SIG-M5 (cell line): ENCODE measurements around the gene DOCK2.

Source experiments
- DNase-seq: peaks from one replicate; lab custom pipeline; 2025; lab: John Stamatoyannopoulos, UW

Gene DOCK2

DNA sequence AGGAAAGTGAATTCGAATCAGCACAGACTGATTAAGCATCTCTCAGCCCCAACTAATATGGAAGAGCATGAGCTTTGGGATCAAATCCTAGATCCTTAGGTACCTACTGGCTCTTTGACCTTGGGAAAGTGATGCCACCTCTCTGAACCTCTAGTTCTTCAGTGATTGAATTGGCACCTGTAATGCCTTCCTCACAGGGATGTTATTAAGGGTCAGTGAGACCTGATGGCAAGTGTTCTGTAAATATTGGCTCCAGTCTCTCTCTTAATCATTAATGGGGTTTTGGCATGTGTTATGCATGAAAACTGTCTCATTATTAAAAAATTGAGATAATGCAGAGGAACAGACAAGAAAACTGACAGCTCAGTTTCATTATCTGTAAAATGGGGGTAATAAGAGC, 227.4 kb downstream of the DOCK2 start:
- no peak for DNase-seq

DNA sequence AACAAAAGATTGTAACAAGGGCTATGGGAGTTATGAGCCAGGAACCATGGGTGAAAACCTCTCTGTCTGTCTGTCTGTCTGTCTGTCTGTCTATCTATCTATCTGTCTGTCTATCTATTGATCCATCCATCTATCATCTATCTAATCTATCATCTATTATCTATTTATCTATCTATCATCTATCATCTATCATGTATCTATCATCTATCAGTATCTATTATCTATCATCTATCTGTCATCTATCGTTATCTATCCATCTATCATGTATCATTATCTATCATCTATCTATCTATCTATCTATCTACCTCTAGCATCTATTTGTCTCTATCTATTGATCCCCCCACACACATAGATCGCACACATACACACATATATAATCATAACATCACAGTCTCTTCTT, 230.3 kb downstream of the DOCK2 start:
- DNase-seq, result no peak

DNA sequence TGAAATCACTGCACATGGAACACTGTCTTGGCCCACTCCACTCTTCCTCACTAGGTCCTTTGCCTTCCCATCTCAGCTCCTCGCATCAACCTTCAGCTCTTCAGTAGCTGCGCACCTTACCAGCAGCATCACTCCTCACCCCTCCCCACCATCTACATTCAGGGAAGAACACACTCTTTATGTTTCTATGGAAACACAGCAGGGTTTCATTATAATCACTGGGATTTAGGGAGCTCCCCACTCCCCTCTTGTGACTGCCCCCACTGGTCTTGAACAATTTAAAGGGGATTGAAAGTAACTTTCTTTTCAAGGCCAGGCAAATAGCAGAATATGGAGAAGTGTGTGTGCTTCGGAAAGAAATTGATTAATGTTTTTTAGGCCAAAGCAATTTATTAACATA, 232.0 kb downstream of the DOCK2 start:
- no peak for DNase-seq

DNA sequence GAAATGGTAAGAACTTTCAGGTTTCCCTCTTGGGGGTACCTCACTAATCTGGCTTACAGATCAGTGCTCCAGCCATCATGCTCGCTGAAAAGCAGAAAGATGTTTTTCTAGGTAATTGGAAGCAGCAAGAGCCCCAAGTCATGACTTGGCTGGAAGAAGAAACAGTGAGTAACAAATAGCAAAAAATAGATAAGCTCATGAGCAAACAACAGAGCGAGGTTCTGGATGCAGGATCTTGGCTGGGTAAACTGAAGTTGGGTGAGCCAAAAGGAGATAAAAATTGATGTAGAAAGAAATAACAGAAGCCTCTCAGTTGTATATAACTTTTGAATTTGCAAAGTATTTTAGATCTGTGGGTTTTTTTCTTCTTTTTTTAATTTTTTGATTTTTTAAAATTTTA, 233.1 kb downstream of the DOCK2 start:
- no peak for DNase-seq

DNA sequence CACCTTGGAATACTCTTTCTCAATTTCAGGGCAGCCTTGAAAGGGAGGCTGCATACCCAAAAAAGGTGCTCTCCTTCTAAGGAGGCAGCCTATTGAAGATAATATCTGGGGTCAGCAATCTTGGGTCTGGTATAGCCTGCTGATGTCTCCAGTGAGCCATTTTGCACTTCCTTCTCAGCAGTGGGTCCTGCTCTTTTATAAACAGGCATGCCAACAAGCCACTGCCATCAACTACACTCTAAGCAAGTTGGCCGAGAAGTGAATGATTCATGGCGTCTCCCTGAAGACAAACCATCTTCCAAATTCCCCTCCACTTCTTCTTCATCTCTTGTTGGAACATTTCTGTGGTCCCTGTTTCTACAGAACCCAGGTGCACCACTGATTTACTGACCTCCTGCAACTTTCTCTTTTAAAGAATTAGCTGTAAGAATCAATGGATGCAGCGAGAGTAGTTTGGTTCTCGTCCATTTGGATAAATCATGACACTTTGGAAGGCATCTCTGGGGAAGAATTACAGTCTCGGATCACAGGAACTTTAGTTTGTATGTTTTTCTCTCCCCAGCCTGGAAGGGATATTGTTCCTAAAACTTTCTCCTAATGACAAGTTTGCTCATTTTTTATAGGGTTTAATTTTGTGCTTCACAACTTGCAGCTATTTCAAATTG, 234.9 kb downstream of the DOCK2 start:
- DNase-seq, result no peak

DNA sequence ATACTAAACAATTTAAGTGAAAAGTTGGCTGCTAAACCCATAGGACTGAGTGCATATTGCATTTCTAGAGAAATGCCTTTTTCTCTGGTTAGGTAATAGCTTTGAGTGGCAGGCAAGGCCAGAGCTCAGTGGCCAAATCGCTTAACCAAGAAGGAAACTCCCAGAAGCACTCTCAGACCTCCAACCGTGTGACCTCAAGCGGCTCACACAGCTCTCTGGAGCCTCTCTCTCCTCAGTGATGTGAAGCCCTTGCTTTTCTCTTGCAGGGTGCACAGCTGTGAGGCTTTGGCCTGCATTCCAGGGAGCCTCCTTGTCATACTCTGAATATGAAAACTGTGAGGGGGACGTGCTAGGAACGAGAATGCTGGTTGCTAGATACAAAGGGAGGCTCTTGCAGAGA, 236.6 kb downstream of the DOCK2 start:
- DNase-seq, result peak; percentile 49

DNA sequence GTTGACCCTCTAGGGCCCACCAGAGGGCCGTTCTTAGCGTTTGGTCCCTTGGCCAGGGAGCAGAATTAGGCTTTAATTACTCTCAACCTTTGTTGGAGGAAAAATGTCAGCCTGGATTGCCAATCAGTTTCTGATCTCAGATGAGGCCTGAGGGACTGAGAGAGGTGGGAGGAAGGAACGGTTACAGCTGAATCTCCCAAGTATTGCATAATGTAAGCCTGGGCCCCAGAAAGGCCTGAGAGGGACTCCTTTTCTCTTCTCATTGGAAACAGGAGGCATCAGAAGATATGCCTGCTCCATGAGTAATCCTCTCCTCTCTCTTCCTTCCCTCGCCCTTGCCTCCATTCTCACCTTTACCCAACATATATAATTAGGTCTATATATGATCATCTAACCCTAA, 237.5 kb downstream of the DOCK2 start:
- no peak for DNase-seq

DNA sequence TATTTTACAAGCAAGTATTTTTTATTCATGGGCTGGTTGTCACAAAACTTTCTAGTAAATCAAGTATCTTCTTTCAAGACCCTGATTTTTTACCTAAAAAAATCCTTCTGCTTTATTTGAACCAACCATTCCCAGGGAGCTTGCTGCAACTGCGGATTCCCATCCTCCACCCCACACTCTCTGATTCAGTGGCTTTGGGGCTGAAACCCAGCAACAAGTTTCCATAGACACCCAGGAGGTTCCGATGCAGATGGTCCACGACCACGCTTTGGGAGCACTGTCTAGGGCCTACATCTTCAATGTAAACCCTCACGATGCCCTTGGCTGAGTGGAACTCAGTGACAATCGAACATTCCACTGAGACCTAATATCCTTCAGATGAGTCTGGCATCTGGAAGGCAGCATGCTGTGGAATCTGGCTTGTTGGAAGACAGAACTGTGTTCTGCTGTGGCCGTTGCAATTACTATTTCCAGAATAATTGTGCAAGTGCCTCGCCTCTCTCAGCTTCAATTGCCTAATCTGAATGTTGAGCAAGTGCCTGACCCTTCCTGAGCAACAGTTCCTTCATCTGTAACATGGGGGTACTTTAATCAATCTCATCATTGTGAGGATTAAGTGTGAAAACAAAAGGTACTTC, 238.1 kb downstream of the DOCK2 start:
- DNase-seq, result peak; percentile 14

DNA sequence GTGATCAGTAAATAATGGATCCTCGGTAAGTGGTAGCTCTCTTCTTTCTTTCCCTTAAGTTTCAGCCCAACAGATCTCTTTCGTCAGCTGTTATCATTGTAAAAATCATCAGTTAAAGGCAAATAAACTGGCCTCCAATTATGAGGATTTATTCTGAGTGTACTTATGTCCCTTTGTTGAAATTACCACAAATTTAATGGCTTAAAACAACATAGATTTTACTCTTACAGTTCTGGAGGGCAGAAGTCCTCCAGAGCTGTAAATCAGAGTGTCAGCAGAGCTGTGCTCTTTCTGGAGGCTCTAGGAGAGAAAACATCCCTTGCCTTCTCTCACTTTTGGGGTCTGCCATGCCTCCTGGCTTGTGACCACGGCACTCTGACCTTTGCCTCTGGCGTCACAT, 238.7 kb downstream of the DOCK2 start:
- DNase-seq, result no peak

DNA sequence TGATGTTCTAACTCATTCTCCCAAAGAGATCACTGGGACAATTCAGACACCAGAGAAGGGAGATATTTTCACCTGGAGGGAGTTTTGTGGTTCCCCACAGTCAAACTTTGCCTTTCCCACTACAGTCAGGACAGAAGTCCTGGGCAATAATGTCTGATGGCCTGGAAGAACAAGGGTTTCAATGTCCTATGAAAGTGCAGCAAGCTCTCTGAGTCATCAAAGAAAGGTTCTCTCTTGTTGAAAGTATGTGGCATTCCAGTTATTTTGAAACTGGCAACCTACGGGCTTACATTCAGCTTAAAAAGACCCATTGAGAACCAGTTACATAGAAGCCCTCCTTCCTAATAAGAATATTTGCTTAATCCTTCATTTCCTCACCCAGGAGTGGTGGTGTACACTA, 239.3 kb downstream of the DOCK2 start:
- DNase-seq, result no peak

DNA sequence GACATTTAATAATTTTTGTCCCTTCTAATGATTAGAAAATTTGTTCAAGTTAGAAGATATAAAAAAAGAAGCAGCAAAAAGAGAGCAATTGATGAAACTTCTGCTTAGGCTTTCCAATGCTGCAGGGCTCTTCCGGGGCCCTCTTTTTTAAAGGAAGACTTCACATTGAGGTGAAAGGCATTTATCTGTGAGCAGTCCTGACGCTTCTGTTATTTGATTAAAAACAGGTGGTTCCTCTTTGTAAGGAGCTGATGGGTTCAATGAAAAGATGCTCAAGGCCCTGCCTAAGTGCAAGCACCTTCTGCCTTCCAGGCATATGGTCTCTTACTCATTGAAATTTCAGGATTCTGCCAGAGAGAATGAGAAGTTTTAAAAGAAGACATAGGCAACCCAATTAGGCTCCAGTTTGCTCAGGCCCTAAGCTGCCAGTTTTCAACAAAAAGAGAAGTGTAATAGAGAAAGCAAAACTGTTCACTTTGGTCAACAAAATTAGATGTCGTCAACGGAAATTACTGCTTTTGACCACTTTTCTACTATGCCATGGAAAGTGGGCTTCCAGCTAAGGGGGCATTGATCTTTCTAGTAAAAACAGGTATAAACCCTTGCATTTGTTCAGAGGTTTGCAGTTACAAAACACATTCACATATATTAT, 243.1 kb downstream of the DOCK2 start:
- DNase-seq, result no peak

DNA sequence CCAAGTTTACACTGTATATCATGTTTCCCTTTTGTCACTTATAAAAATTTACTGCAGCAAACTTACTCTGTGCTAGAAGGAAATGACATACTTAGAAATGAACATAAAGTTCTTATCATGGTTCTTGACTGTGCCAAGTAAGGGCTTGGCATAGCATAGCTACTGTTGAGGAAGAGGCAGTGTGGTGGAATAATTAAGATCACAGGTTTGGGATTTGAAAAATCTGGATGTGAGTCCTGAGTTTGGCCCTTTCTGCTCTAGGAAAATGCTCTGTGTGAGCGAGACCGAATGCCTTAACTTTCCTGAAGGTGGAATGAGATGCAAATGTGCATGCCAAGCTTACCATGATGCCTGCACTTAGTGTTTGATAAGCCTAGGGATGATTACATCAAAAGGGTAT, 243.7 kb downstream of the DOCK2 start:
- DNase-seq, result no peak

DNA sequence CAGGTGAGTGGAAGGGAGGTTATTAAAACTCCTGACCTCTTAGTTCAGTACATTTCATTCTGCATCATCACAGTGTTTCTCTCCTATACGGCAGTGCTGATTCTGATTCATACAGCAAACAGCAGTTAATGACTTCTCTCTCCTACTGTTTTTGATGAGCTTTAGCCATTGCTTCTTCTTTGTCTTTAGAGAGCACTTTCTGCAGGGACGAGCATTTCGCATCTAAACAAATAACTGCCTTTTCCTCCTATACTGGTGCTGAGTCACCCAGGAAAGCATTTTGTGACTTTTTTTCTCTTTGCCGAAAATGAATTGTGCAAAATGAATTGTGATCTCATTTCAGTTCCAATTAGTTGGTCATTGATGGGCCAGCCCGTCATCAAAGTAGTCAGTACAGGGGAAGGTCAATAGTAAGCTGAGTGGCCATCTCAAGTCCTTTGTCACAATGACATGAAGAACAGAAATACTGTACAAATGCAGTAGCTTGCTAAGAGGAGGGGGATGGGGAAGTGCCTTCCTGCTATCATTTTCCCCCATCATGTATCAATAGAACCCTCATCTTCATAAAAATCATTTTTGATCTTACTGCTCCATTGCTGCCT, 244.7 kb downstream of the DOCK2 start:
- DNase-seq, result no peak

DNA sequence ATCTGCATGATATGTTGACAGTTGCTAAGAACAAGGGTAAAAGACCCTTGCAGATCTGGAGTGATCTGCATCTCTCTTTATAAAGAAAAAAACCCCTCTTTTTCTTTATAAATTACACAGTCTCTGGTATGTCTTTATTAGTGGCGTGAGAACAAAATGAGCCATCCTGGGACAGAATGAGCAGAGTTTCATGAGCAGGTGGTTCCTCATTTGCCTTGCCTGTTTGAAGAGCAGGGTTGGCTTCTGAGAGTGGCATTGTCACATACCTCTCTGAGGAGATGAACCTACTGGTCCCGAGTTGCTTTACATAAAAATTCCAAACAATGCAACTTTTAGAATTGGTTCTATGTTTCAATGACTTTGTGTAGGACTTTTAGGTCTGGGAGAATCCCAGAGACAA, 249.0 kb downstream of the DOCK2 start:
- DNase-seq, result no peak

DNA sequence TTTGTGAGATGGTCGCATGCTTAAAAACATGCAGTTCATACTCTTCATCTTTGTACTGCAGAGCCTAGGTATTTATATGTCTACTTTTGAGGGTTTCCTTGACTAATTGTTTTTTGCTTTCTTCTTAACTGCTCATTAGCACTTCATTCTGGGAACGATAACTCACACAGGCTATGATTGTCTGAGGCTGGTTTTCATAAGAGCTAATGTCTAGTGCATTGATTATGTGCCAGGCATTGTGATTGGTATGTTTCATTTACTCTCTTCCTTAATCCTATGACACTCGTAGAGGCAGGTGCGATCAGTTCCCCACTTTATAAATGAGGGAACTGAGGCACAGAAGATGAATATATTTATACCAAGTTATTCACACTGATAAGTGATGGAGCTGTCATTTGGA, 249.6 kb downstream of the DOCK2 start:
- no peak for DNase-seq

DNA sequence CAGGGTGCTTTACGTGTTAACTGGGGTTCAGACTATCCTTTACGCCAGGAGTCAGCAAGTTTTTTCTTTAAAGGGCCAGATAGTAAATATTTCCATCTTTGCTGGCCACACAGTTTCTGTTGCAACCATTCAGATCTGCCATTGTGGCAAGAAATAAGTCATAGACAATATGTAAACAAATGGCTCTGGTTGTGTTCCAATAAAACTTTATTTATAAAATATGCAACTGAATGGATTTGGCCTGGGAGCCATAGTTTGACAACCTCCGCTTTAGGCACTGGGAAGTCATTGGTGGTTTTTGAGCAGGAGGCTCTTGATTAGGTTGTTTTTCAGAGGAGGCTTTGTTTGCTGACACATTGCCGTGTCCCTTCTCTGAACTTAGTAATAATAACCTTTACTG, 252.5 kb downstream of the DOCK2 start:
- DNase-seq, result no peak

DNA sequence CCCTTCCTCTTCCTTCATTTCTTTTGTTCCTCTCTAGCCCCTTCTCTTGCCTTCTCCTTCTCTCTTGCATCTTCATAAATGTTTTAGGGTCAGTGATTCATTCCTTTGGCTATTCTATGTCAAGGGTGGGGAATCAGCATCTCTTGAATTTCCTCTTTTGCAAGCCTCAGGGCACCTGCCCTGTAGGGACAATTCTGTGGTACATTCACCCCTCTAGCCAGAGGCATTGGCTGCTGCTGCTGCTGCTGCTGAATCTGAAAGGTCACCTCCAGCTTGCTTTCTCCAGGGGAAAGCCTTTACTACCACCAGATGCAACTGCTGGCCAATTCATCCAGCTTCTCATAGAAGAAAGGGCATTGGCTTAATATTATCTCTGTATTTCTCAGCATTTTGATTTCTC, 255.9 kb downstream of the DOCK2 start:
- DNase-seq, result no peak

DNA sequence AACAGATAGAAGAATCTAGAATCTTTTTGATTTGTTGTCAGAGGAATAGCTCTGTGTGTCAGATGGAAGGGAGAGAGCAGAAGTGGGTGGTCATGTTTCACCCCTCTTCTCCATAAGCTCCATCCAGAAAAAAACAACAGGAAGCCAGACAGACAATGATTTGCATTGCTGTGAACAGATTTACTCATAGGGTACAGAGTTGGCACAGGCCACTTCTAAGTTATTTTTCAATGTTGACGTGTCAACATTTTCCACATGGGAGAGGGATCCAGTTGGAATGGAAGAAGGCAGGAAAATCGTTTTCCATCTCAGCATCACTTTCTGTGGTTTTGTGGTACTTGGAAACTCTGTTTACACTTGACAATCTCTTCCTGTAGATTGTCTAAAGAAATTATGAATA, 256.5 kb downstream of the DOCK2 start:
- DNase-seq, result no peak

DNA sequence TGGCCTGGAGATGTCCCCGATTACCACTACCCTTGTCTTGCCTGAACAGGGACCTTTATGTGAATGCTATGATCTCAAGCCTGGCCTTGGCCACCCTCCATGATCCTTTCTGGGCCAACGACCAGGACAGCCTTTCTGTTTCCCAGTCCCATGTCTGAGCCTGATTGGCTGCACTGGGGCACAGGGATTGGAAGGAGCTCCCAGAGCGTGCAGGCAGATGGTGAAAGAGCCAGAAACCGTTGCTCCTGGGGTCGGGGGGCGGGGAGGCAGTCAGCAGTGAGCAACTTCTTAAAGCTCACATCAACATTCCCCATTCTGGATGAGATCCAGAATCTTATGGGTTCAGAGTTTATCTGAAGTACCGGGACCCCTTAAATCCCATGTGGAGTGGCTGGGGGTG, 258.9 kb downstream of the DOCK2 start:
- no peak for DNase-seq

DNA sequence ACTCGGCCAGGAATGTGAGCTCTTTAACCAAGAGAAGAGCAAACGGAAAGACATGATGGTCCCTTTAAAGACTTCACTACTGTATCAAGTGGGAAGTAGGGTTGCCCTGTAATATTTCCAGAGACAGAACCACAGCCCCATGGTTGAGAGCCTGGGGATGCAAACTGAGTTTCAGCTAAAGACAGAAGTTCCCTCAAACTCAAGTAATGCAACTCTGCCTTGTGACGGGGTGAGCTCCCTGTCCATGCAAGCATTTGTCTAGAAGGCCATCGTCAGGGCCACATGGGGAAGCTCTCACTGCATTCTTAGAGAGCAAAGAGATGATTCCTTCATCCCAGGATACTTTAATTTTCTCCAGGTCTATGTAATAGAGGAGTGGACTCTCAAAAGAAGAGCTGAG, 260.4 kb downstream of the DOCK2 start:
- DNase-seq, result no peak

DNA sequence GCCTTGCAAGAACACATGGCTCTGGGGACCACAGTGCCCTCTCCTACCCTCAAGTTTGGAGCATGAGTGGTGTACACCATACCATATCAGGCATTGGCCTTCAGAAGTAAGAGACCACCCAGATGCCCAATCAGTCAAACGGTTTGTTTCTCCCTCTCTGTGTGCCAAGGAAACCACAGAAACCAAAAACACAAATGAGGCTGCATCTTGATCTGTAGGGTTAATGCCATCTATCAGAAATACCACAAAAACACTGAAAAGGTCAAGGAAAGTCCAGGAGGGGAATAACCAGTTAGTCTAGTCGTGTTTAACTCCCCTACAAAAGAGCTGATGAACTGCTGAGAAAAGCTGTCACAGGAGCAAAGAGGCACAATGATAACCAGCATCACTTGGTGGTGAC, 264.8 kb downstream of the DOCK2 start:
- no peak for DNase-seq

DNA sequence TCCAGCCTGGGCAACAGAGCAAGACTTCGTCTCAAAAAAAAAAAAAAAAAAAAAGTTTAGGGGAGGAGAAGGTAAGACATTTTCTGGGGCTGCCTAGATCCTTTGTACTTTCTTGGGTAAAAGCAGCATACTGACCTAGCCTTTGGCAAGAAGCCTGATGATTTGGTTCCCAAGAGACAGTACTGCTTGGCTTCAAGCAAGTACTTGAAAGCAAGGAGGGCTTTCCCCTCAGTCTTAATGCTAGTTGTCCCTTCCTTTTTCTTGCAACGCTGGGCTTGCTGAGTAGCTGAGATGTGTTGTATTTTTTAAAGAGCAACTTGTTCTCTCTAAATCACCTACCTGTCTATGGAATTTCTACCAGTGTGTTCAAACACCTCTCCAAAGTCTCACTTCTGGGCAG, 267.0 kb downstream of the DOCK2 start:
- DNase-seq, result no peak

DNA sequence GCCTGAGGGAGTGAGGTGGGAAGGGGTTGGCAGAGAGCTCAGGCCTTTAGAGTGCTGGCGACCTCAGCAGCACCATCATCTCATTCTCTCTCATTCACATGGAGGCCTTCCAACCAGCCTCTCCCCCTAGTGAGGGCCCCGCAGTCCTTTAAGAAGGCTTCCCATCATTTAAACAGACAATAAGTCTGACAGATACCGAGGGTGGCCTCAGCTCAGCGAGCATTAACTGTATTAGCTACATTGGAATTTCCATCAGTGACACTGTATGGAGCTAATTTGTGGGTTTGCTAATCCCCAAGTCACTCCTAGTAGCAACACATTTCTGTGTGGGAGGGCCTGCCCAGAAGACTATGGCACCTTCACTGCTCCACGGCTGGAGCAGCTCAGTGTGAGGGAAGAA, 267.4 kb downstream of the DOCK2 start:
- no peak for DNase-seq
